Activated gamma-delta T cell treated with anti-CD3 and anti-CD28 coated beads, Interleukin-2, amount 50 U/mL, for 16 hours (primary cell): ENCODE measurements around the gene PTPRN2.
"Not testable (repeated sequence)": the region's sequence is repeated elsewhere in the genome, so short reads cannot be mapped to it uniquely, and the experiment has no call there.

Source experiments
- DNase-seq: peaks from one replicate; pipeline ENCODE4 v3.0.0-alpha.2; 2020; ENCODE audit warnings: low read depth

PTPRN2 gene

DNA sequence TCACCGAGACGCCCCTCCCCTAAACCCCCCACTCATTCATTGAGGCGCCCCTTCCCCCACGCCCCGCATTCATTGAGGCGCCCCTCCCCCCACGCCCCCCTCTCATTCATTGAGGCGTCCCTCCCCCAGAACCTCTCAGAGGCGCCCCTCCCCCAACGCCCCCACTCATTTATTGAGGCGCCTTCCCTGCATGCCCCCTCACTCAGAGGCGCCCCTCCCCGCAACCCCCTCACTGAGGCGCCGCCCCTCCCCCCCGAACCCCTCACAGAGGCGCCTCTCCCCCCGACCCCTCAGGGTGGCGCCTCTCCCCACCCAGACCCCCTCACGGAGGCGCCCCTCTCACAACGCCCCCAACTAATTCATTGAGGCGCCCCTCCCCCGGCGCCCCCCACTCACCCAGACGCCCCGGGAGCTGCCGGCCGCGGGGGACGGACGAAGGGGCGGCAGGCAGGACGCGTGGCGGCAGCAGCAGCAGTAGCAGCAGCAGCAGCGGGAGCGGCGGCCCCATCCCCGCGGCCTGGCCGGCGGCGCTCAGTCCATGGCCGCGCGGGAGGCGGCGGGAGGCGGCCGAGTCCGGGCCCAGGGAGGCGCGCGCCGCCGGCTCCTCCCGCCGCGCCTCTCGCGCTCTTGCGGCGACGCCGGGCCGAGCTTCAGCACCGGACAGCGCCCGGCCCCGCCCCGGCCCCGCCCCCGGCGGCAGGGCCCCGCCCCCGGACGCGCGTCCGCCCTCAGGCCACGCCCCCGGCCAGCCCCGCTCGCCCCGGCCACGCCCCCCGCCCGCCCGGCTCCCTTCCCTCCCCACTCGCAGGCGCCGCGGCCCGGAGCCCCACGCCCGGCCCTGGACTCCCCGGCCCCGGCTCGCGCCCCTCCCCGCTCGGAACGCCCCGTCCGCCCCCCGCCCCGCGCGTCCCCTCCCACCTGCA, at the start of gene PTPRN2:
PTPRN2 (minus strand) TSS at position 662 of the 923 bp plus-strand sequence.
- DNase-seq = peak; percentile 33

DNA sequence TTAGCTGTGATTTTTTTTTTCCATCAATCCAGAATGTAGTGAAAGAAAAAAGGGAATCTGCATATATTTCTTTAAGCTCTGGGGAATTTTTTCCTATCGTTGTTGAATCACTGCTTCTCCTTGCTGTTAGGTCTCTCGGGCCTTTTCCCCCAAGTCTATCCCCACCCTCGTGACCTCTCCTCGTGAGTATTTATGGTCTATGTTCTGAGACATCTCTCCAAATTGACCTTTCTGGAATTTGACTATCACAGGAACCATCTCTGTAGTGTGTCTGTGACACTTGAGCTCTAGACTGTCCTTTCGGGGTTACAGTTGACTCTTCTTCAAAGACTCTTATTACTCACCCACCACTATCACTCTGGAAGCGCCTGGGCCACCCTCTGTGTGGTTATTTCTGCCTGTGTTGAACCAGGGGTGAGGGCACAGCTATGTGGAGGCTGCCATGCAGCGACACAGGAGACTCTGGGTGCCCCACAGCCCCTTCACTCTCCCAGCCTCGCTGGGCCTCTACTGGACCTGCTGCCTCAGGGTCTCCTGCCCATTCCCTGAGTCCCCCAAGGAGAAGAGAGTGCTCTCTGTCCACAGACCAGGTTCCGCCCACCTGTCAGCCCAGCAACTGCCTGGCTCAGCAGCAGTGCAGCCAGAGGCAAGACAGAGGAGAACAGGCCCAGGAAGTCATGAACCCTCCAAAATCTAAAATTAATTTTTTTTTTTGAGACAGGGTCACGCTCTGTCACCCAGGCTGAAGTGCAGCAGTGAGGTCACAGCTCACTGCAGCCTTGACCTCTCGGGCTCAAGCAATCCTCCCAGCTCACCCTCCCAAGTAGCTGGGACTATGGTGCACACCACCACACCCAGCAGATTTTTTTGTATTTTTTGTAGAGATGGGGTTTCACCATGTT, 45.7 kb upstream of the PTPRN2 start:
- DNase-seq = no peak

DNA sequence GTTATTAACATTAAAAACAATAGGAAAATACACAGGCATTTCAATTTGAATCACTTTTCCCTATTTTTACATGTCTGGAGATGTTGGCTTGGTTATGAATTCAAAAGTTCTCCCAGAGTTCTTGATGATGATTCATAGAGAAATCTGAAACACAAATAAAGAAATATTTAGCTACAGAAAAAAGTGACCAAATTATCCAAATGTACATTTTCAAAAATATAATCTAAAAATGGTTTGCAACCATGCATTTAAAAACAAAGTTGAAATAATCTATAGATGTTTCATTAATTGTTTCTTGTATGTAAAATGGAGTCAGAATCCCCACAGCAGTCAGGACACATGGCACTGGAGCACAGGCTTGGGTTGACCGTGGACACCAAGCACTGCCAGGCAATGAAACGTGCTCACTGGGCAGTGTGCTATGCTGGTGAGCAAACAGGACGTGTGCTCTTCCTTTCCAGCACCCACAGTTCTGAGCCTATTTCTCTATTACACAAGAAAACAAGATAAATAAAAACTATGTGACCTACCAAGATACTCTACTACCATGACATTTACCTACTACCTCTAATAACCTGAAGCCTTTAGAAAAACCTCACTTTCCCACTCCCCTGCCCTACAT, 44.1 kb upstream of the PTPRN2 start:
- DNase-seq = no peak

DNA sequence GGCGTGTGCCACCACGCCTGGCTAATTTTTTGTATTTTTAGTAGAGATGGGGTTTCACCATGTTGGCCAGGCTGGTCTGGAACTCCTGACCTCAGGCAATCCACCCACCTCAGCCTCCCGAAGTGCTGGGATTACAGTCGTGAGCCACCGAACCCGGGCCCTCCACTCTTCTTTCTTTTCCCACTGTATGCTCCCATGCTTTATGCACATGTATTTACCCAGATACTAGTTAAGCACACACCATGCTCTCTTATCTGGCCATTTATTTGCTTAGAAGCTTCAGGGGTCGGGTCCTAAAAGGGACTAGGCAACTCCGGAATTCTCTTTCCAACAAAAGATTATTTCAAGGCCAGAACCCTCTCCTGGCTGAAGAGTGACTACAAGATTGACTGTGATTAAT, 38.7 kb upstream of the PTPRN2 start:
- not testable (repeated sequence) for DNase-seq

DNA sequence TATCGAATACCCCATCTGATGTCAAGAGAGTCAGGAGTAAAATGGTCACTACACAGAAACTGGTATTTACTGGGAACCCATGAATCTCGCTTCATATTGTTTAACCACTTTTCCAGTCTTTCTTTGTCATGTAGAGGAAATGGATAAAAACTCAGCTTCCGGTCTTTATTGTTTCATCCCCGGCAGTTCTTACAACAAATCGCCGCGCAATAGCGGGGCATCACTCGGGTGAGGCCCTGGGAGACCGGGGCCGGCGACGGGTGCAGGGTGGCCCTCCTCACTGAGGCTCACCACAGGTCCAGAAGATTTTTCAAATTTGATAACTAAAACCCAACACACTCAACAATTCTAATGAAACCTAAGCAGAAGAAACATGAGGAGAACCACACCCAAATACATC, 35.6 kb upstream of the PTPRN2 start:
- no peak for DNase-seq

DNA sequence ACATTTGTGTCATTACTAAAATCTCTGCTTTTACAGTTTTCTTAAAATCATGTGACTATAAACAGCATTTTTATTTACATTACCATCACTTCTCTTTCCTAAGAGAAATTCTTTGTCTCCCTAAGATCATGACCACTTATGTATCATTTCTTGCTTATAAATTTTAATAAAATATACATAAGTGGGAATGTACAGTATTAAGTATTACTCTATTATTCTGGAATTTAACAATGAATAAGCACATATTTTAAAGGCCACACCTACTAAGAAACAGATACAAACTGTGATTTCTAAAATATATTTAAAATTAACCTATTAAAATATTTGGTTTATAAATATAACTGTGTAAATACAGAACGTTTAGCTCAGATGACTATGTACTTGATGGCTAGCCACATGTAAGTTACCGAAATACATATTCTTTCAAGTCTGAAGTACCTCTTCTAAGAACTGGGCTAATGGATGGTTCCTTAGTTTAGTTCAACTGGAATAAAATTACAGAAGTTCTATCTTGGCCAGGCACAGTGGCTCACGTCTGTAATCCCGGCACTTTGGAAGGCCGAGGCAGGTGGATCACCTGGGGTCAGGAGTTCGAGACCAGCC, 33.3 kb upstream of the PTPRN2 start:
- DNase-seq = no peak

DNA sequence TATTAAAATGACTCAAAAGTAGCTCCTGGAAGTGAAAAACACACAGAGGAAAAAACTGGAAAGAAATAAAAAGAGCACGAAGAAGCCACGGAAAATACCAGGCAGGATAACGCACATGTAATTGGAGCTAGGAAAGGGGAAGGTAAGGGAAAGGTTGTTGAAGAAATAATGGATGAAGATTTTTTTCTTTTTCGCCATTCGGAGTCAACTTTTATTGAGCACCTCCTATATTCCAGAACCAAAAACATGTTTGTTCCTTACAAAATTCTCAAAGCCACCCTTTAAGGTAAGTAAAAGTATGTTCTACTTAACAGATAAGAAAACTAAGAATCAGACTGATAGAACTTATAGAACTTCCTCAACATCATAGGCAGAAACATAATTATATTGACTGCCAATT, 32.8 kb upstream of the PTPRN2 start:
- DNase-seq = no peak

DNA sequence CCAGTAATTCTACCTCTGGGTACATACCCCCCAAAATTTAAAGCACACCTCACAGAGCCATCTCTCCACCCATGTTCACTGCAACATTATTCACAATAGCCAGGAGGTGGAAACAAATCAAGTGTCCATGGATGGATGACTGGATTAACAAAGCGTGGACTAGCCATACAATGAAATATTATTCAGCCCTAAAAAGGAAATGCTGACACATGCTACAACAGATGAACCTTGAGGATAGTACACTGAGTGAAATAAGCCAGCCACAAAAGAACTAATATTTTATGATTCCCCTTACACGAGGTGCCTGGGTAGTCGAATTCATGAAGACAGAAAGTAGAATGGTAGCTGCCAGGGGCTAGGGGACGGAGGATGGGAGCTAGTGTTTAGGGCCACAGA, 31.1 kb upstream of the PTPRN2 start:
- no peak for DNase-seq

DNA sequence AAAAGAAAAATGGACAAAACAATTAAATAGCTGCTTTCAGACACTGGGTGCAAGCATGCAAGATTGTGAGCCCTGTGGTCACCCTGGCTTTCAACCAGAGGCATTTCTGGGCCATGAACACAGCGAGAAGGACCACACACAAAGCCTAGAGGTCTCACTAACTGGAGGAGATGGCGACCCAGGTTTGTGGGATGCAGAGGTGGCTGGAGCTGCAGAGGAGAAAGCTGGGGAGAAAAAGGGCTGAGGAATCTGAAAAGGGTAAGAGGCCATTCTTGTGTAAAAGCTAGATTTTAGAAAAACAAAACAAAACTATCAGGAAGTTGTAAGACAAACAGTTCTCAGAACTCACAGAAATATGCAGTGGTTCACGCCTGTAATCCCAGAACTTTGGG, 30.1 kb upstream of the PTPRN2 start:
- DNase-seq = no peak

DNA sequence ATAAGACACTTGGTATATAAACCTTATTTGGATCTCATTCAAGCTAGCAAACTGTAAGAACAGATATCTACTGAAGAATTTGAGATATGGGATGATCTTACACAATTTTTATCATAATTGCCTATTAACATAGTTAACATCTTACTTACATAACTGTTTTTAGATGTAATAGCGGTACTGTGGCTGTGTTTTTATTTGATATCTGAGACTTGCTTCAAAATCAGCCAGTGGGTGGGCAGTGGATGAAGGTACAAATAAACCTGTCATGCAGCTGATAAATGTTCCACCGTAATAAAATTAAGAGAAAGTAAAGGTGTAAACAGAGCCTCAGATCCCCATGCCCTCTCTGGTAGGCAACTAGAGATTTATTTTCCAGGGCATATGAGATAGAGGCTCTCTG, 28.4 kb upstream of the PTPRN2 start:
- DNase-seq = no peak

DNA sequence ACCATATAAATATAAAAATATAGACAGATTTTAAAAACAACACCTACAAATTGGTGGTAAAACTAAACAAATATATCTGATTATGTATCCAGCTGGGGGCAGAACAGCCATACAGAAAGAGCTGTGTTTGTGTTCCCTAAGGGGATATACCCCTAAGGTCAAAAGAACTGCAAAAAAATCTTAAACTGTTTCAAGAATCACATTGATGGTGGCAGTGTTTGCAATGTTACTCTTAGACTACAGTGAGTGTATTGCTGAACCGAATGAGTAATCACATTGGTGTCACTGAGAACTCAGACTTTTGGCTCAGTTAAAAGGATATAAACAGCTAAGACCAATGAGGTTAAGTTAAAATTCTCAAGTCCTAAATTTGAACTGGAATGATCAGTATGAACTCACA, 27.1 kb upstream of the PTPRN2 start:
- DNase-seq = no peak

DNA sequence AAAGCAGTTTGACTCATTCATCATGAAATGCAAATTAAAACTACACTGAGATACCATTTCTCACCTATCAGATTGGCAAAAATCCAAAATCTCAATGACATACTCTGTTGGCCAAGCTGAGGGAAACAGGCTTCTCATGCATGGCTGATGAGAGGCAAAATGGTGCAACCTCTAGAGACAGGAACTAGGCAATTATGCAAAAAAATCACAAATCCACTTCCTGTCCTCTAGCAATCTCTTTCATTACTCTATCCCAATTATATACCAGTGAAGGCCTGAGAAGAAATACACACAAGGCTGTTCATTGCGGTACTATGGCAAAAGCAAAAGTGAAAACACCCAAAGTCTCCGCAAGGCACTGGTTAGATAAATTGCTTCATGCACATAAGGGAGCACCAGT, 25.9 kb upstream of the PTPRN2 start:
- DNase-seq = no peak

DNA sequence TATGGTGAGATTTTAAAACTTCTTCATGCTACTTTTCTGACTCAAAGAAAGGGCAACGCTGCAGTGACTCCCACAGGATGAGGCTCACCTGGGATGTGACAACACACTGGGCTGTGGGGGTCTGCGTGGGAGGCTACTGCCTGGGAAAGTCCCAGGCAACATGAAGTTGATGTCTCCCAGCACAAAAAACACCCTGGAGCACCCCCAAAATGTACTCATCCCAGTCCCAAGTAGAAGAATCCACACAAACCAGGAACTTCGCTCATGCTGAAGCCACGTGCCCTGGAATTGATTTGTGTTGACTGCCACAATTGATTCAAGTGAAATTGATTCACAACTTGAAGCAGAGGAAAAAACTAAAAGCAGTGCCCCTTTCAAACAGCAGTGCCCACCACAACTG, 24.9 kb upstream of the PTPRN2 start:
- no peak for DNase-seq

DNA sequence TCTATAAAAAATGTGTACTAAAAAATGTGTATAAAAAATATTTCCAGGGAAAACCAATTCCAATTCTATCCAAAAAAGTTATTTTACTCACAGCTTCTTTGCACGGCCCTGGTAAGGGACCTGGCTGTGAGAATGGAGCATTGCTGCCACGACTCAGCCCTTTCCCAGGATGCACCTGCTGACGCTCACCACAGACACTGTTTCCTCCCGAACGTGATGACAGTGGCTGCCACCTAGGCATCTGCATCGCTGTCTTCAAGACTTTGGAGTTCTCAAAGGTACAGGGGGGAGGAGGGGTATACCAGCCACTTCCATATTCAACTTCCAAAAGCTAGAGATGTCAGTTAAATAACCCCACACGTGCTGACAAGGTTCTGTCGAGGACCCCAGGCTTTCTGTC, 23.9 kb upstream of the PTPRN2 start:
- DNase-seq = no peak

DNA sequence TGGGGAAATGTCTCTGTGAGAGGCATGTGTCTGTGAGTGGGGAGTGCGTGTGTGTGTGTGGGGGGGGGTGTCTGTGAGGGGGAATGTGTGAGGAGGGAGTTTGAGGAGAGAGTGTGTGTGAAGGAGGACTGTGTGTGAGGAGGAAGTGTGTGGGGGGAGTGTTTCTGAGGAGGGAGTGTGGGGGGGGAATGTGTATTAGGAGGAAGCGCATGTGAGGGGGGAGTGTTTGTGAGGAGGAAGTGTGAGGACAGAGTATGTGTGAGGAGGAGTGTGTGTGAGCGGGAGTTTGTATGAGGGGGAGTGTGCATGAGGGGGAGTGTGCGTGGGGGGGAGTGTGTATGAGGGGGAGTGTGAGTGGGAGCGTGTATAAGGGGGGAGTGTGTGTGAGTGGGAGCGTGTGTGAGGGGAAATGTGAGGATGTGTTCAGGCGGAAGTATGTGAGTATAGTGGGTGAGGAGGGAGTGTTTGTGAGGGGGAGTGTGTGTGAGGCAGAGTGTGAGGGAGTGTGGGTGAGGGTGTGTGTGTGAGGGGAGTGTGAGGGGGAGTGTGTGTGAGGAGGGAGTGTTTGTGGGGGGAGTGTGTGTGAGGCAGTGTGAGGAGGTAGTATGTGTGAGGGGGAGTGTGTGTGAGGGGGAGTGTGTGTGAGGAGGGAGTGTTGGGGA, 21.8 kb upstream of the PTPRN2 start:
- no peak for DNase-seq

DNA sequence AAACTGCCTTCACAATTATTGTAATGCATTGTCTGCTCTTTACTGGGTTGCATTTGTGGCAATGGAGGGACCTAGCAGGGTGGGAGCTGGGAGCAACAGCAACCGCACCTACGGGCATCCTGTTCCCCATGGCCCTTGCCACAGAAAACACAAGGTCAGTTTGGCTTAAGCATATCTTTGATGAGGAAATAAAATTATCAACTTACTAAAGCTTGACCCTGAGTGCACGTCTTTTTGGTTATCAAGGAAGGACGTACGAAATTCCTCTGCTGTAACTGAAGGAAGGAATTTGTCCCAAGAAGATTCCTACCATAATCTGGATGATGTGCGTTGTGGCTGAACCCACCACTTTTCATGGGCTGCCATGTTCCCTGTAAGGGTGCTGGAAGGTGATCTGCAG, 19.9 kb upstream of the PTPRN2 start:
- DNase-seq = no peak

DNA sequence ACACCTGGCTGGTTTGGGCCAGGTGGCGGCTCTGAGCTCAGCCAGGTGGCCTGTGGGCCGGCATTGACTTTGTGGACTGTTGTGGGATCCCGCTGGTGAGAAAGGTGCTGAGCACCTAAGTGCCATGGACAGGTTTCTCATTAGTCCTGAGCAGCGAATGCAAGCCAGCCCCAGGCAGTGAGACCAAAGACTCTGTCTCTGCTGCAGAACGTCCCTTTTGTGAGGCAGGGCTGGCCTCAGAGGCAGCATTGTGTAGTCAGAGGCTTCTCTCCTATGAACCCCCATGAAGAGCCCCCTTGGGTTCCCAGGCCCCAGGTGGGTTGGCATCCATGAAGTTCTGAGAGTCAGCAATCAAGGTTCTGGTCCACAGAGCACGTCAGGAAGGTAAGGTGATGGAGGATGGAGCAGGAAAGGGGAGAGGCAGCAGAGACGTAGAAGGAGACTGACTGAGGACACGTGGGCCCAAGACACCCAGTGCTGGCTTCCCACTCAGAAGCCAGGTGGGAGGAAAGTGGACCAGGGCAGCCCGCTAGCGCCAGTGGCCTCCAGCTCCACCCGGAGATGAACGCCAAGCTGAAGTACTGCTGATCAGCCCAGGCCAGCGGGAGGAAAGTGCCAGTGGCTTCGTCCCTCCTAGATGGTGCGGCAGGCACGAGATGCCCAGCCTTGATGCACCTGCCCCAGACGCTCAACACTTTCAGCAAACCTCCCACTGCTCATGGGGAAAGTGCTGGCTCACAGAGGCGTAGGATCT, 19.2 kb upstream of the PTPRN2 start:
- no peak for DNase-seq

DNA sequence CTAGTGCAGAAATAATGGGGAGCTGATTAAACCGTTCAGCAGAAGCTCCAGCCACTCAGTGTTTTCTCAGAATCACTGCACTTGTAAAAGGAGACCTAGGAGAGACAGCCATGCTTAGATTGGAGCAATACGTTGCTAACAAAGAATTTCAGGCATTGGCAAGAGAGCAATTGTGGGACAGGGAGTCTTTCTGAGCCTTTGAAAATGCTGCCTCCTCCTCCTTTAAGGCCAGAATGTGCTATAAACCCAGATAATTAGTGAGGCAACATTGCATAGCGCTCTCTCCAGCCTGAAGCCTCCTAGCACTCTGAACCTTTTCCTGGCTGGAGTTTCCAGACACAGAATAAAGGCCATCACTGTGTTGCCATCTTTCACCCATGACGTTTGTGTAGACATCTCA, 18.5 kb upstream of the PTPRN2 start:
- DNase-seq = no peak

DNA sequence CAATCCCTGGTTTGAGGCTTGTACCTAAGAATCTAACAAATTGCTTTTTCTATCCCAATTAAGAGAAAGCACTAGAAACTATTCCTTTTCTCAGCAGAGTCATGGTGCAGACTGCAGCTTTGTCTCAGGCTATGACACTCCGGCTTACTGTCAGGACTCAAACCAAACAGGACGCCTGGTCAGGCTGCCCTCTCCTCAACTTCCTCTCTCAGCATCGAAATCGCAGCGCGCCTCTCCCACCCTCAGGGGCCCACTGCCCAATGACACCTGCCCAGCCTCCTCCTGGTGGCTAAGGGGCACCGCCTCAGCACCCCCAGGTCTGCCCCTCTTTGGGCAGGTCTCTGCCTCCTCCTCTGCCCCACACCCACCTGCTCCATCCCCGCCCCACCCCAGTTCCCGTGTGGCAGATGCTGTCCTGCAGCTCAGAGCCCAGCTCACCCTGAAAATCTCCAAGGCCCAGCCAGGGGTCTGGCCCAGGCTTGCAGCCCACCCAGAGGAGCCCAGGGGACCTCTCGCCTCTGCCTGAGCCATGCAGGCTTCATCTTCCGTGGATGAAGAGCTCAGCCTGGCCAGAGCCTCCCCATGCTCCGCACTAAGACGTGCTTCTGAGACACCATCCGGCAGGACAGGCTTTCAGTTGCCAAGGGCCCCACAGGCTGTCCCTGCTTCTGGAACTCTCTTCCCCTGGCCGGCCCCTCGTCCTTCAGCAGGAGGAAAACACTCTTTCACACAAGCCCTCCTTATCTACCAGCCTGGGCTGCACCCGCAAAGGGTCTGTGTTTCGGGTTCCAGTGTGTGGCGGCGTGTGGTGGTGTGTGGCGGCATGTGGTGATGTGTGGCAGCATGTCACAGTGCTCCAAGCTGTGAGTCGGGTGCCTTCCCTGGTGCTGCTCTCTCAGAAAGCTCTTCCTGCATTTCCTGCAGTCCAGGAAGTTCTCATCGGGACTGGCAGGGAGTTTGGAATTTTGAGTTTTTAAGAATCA, 16.4 kb upstream of the PTPRN2 start:
- DNase-seq = no peak
